Islet precursor cell (in vitro differentiated cells): ENCODE data around the gene SHB.

Experiments
- DNase-seq: peaks from one replicate; pipeline ENCODE4 v3.0.0-alpha.2; 2018

SHB gene

DNA sequence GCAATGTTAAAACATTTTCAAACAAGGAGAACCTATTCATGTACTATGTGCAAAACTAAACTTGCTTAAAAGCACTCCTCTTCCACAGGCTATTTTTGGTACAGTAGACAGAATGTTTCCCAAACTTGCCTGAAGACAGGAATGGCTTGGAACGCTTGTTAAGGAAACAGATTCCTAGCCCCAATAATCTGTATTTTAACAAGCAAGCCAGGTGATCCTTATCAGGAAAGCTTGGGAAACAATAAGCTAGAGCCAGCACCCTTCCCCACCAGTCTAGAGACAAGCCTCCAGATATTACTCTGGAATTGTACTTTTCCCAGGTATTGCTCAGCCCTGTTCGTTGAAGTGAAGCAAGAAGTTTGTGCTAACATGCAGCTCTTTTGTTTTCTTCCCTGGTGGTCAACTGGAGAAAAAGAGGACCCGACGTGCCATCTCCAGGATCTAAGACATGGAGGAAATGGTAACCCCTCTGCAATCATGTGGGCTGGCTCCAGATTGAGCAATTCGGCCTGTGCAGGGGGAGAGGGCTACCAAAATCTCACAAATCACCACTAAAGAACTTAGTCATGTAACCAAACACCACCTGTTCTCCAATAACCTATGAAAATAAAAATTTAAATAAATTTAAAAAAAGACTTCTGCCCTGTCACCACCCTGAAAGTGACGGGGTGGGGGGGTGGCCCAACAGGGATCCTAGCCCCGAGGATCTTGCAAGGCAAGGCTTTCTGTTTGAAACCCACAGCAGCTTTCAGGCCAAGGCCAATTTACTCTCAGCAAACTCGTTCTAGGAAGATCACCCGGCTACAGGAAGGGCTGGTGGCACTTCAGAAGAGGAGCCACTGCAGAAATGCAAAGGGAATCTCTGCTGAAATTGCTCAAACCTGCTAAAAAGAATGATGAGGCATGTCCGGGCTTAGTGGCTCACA is 48.6 kb downstream of the SHB start:
- DNase-seq, result peak; percentile 78

DNA sequence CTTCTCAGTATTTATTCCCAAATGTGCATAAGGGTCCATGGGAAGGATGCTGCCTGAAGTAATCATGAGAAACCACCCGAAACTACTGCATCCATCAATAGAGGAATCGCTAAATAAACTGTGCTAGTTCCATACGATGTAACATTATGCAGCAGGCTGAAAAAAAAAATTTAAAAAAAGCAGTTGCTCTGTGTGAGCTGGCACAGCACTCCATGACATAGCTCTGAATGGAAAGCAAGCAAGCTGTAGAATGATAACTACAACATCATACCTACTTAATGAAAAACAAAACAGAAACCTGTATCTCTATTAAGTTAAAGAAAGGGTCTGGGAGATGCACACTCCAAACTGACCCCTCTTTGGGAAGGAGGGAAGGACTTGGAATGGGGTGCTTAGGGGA is 49.3 kb downstream of the SHB start:
- no peak for DNase-seq

DNA sequence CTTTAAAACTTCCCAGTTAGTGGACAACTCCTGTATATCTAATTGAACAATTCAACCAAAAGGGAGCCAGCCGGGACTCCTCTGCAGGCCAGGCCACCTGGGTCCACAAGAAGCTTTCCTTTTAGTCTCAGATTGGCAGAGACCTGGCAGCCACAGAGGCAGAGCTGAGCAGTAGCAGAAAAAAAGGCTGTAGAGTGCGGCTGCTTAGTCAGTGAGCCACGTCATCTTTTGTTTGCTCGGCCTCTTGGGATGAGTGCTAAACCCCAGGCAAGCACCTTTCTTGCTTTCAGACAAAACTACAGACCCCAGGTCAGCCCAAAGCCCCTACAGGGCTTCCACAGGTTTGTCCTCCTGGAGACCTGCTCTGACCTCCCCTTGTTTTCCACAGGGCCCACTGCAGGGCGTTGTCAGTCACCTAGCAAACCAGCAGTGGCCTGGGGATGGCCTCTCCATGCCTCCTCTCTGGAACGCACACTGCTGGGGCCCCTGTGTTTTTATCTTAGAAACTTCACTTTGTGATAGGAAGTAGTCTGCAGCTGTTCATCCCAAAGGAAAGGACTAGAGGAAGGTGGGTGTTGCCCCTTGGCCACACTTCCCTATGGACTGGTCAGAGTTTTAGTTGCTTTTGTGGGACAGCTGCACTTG is 49.9 kb downstream of the SHB start:
- peak; percentile 83 for DNase-seq

DNA sequence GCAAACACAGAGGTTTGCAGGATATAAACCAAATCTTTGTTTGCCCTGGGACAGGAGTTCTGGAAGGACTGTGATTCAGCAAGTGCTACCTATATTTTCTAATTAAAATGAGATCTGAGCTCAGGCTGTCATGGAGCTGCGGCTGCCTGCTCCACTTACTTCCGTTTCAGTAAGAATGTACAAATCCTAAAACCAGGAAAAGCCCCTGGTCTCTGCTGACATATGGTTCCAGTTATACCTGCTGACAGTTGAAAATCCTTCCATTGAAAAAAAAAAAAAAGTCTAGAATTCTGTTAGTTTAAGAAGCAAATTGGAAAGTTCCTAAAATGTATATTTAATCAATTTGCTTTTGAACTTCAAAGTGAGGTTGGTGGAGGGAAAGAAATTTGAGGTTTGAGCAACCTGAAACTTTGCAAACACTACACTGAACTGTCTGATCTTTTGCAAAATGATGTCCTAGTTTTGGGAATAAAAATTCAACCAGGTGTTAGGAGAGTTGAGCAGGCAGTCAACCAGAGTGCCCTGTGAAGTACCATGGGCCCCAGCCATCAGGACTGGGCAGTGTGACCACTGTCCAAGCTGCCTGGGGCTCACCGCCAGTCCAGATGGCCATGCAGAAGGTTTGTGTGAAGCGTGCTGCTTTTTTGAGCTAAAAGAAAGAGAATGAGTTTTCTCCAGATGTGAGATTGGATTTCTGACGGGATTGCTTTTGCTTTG is 50.6 kb downstream of the SHB start:
- no peak for DNase-seq

DNA sequence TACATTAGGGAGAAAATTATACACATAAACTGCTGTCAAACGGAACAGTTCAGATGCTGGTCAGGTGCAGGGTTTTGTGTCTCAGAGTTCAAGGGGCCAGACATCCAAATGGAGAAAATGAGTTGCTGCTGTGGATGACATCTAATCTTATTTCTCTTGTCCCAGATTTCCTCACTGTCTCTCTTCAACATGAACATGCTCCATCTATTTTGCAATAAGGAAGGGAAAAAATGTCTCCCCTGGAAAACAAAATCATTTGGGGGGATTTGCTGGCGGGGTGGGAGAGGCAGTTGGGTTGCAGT is 51.2 kb downstream of the SHB start:
- no peak for DNase-seq

DNA sequence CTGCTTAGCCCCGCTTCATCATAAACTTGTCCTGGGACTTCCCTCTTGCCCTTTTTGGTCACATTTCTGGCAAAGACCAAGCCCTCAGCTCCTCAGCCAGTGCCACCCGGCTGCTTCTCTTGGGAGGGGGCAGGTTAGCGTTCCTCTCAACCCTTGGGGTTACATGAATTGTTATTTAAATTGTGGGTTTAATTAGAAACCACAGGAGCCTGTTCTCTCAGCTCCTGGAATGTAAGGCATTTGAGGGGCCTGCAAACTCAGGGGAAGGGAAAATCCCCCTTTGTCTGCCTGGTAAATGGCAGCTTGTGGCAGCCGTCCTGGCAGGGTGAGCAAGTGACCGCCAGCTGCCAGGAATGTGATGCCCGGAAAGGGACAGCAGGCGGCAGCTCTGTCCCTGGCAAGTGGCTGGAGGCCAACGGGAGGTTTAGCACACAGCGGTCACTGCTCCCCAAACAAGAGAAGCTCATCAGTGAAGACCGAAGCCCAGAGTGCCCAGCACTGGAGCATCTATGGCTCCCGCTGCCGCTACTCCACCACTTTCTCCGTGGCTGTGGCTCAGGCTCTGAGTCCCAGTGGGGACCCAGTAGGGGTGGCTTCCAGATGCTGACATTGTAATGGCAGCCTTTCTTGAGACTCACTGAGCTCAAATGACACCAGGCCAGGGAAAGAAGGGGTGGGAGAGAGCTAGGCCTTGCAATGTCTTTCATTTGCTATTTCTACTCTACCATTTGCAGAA is 51.7 kb downstream of the SHB start:
- DNase-seq, result peak; percentile 96

DNA sequence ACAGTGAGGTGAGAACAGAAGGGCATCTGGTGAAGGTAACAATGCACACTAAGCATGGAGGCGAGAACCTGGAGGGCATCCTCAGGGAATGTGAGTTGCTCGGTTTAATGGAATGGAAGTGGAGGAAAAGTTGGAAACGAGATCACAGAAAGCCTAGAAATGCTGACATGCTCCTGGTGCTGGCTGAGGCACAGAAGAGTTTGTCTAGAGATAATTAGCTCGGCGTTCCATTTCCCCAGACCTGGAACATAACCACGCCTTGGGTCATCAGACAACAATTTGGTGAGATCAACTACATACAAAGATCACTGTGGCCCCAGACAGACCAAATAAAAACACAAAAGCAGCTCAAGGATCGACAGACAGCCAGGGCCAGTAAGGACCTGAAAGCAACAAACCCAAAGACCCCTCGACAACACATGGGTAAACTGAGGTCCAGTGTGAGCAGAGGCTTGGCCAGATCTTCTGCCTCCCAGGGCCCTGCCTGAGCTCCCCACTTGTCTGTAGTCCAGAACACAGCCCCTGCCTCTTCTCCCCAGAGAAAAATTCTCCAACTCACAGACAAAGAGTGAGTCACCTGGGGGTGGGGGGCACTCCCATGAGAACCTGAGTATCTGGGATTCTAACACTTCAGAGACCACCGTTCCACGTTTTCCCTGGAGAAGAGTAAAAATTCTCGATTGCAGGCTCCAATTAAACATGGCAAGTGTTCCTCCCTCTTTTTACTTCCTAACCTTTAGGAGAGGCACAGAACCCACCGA is 52.5 kb downstream of the SHB start:
- peak; percentile 91 for DNase-seq

DNA sequence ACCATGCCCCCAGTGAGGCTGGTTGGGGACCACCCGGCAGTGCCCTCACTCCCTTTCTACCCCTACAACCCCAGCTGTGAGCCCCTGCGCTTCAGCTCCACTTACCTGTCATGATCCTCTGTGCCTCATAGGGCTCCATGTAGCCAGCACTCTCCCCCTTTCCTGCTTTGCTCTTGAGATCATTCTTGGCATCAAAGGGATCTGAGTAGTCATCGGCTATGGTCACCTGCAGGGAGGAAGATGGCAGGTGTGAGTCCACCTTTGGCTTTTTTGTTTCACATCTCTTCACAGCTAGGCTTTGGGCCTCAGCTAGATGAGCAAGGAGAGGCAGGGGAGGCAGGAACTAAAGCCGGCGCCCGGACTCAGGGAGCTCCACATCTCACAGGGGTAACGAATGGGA is 53.1 kb downstream of the SHB start:
- no peak for DNase-seq

DNA sequence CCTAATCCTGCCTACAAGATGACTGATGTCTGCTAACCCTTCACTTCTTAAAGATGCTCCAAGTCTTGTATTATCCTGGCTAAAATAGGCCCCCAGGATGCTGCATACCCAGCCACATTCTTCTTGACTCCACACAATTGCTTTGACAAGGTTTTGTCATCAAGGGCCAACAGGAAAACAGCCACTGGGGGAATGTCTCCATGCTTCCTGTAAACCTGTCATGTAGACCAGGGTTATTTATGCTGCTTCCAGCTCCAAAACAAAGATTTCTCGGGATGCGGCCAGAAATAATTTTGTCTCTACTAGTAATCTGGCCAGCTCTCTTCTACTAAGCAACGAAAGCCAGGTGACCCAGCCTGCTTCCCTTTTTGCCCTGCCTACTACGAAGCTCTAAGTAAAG is 53.8 kb downstream of the SHB start:
- peak; percentile 64 for DNase-seq

DNA sequence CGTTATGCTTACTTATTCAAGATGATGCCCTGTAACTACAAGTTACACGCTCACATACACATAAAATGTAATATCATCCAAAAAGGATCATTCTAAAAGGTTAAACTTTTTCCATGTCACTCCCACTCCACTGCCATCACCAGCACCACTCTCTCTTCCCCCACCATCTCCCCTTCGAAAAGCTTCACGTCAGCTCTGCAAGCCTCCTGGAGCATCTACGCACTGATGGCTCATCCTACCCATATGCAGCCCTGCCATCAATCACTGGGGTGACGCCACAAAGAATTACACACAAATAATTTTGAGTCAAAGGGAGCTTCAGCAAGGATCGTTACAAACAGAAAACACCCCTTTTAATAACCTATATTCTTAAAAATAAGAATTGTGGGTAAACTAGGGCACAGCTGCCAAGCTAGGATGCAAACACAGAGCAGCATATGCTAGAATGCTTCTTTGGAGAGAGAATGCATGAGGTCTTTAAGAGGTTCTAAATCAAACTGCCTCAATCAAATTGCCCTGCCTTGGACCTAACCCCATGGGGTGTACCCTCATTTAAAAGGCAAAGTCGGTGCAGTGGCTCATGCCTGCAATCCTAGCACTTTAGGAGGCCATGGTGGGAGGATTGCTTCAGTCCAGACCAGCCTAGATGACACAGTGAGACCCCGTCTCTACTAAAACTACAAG is 56.1 kb downstream of the SHB start:
- no peak for DNase-seq

DNA sequence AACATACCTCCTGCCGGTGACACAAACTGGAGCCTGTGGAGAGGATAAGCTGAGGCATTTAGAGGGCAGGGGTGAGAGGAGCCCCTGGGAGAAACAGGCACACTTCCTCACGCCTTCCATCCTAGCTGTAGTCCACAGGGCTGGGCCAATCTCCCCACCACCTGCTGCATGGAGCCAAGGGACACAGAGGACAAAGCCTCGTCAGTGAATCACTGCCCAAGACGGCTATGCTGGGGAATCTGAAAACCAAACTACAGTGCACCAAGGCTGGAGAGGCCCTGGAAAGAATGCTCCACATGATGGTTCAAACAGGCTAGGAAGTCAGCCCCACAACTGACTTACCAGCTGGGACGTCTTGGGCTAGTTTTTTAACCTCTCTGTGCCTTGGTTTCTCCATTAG is 57.0 kb downstream of the SHB start:
- DNase-seq, result no peak

DNA sequence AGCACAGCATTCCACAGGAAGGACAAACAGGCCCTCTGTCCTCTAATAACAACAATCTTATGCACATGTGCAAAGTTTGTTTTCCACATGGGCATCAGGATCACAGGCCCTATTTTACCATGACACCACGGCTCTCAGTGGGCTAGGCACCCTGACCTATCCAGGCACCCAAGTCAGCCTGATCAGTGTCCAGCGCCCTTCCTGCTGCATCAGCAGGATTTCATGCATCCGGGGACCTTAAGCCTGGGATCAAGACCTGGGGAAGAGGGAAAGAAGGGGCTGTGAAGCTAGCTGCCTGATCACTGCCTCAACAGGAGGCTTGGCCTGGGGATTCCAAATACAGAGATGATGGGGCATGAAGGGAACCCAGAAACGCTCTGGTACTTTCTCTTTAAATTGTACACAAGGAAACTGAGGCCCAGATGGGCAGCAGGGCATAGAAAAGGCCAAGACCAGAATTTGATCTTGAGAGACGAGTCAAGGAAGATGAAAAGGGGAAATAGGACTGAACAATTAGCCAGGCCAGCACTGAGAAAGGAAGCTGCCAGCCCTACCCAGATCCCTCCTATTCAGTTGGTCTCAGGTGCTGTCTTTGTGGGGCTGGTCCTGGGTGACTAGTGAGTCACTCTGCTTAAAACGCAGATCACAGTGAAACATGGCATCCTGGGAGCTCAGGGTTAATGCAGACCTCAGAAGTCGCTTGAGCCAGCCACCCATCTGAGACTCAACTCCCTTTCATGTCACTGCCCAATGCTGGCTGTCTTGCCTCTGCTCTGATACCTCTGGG is 57.9 kb downstream of the SHB start:
- no peak for DNase-seq

DNA sequence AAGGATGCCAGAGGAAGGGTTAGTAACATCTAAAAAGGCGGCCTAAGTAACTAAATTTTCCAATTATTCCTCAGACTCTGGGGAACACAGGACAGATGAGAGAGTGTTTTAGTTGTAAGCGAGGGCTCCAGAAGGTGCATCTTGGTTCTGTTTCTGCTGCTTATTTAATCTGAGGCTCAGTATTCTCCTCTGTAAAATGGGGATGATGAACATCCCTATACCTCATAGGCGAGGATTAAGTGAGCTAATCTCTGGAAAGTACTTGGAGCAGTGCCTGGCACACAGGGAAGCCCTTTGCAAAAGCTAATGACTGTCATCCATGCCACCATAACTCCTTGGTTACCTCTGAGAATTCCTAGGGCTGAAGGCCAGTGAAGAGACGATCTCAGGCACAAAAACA is 59.0 kb downstream of the SHB start:
- no peak for DNase-seq

DNA sequence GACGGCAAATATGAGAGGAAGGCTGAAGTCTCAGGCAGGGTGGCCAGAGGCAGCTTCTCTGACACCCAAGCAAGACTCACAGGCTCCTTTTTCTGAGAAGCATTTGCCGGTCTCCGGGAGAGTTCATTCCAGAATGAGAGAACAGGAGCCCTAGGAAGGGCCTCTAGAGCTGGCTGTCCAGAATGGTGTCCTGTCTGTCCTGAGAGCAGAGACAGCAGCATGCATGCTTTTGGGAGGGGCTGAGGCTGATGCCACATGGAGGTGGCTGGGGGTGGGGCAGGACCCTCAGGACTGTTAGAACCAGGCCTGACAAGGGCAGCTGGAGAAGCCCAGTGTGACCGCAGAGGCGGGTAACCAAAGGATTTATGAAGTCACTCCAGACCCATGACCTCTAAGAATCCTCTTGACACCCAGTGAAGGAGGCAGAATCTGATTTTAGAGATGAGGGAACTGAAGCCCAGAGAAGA is 60.0 kb downstream of the SHB start:
- DNase-seq, result no peak

DNA sequence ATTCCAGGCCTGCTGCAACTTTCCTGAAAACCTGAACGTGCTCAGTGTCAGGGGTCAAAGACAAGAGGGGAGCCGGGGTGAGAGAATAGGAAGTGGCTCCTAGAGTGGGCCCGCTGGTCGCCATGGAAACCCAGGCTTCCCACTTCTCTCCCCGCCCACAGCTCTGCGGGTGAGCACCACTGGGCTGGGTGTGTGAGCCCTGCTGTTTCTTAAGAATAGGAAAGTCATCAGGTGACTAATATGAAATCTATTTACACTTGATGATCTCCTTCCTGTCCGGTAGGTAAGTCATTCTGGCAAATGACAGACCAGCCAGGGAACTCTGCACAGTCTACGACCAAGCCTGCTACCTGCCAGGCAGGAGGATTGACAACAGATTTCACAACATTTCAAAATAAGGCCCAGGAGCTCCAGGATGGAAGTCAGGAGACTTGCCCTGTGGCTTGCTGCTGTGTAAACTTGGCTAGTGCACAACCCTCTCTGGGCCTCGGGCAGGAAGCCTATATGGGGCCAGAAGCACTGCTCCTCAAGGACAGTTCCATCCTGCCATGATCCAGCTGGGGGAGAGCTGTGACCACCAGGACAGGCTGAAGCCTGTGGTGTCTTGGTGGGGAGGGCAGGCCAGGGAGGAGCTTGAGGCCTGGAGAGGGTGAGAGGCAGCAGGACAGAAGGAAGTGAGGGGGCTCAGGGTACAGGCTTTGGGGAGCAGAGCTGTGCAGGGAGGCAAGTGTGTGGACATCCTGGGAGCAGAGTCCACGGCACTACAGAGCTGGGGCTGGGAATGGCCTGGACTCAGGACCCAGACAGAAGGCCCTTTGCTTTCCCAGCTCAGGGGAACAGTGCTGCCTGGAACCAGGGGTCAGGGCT is 60.6 kb downstream of the SHB start:
- peak; percentile 89 for DNase-seq

DNA sequence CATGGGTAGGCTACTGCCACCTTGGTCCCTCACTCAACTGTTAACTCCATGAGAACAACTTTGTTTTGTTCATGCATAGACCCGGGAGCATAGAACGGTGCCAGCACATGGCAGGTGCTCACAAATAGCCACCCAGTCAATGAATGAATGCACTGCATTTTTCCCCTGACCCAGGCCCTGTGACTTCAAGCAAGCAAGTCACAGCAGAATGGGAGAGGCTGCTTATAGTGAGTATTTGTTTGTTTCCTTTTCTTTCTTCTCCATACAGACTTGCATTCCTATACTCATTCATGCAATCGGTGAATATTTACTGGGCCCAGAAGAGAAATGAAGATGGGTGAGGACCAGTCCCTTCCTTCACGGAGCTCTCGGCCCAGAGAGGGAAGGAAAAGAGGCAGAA is 62.0 kb downstream of the SHB start:
- DNase-seq, result no peak

DNA sequence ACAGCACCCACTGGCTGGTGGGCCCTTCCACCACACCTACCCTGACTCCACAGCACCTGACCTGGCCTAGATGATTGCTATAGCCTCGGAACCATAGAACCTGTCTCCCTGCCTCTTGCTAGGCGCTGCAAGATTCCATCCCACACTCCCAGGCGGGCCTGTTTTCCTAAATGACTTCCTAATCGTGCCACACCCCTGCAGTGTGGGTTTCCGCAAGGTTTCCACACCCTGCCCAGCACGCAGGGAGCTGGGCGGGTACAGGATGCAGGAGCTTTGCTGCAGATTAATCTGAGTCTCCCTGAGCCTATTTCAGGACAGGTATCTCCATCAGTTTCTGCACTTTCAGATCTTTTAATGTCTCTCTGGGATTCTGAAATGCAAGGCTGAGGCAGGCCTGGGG is 62.9 kb downstream of the SHB start:
- no peak for DNase-seq

DNA sequence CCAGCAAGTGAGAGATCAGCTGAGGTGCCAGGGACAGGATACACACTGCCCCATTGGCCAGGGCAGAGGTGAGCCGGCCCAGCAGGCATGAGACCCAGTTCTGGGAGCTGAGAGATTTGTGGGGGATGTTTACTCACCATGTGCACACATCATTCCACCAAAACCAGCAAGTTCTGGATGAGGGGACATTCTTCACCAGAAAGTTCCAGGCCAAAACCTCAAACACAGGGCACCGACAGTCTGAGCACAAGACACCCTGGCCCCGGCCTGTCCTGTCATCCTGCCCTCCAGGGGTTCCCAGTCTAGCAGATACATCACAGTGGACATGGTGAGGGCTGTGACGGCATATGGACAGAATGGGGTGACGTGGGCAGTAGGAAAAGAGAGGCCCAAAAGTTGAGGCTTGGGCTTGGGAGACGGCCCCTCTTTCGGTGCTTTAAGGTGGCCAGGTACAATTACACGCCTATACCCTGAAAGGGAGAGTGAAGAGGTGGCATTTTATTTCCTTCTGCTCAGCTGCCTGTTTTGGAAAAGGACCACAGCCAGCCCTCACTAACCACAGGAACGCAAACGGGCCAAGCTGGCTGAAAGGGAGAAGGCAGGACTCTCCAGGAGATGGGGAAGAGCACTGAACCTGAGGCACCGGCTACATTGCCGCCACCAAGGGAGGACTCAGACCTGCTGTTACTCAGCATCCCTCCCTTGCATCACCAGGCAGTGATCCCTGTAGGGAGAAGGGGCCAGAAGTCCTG is 64.0 kb downstream of the SHB start:
- no peak for DNase-seq
